Ishikawa (cell line): Measurements from ENCODE around the gene ZBBX.

Experiments used
- CEBPB ChIP-seq: IDR thresholded peaks from 2 replicates; pipeline ENCODE4 v1.6.1; 2012
- EGR1 ChIP-seq: IDR thresholded peaks from 2 replicates; pipeline ENCODE4 v1.6.1; 2012
- EP300 ChIP-seq: IDR thresholded peaks from 2 replicates; pipeline ENCODE4 v1.6.1; 2012; ENCODE audit warnings: borderline replicate concordance
- MAX ChIP-seq: IDR thresholded peaks from 2 replicates; pipeline ENCODE4 v1.6.1; 2012
- NFIC ChIP-seq: IDR thresholded peaks from 2 replicates; pipeline ENCODE4 v1.6.1; 2012
- RAD21 ChIP-seq: IDR thresholded peaks from 2 replicates; pipeline ENCODE4 v1.6.1; 2012; ENCODE audit warnings: low read depth
- REST ChIP-seq: IDR thresholded peaks from 2 replicates; pipeline ENCODE4 v1.6.1; 2012; ENCODE audit warnings: low read depth, mild to moderate bottlenecking
- TAF1 ChIP-seq: IDR thresholded peaks from 2 replicates; pipeline ENCODE4 v1.6.1; 2012; ENCODE audit warnings: low read depth, mild to moderate bottlenecking
- YY1 ChIP-seq: IDR thresholded peaks from 2 replicates; pipeline ENCODE4 v1.6.1; 2012; ENCODE audit warnings: low read depth
- ZBTB7A ChIP-seq: IDR thresholded peaks from 2 replicates; pipeline ENCODE4 v1.6.1; 2012; ENCODE audit warnings: low read depth

- TF ChIP-seq RAD21 = no peak
- TF ChIP-seq MAX = no peak
- TF ChIP-seq REST = no peak
- TF ChIP-seq TAF1 = no peak
- TF ChIP-seq NFIC = no peak
- TF ChIP-seq EGR1 = no peak
- no peak for TF ChIP-seq EP300
- no peak for TF ChIP-seq ZBTB7A
- TF ChIP-seq YY1 = no peak
- TF ChIP-seq CEBPB = no peak
These were observed 133.8 kb downstream of the ZBBX start for GRCh38 chr3:167246252-167246651.
